G401 (cell line): Measurements from ENCODE around the gene ROPN1L. TPM values are rescaled to one million over a fixed set of nuclear protein-coding genes. Genes with fewer than 3 reads are reported as not detected.
"Not testable (repeated sequence)": the region's sequence is repeated elsewhere in the genome, so short reads cannot be mapped to it uniquely, and the experiment has no call there.

ENCODE experiments used
- DNase-seq: peaks from one replicate; pipeline ENCODE4 v3.0.0-alpha.2; 2015; ENCODE audit warnings: low spot score
- in situ Hi-C: cut with HindIII; loops from 2 replicates; pipeline ENCODE4 v1.10.0; 2016; ENCODE audit warnings: low sequenced_read_pairs, mixed read lengths
- total RNA-seq: library from RNA; depleted of rRNA; stranded (reverse); fragments of >200 nt; shearing (Covaris generic); gene quantifications from 2 replicates; pipeline ENCODE4 v1.2.3, GENCODE V29; 2014

The ROPN1L gene
- total RNA-seq, 1 experiment from 2014 or later = not detected

DNA sequence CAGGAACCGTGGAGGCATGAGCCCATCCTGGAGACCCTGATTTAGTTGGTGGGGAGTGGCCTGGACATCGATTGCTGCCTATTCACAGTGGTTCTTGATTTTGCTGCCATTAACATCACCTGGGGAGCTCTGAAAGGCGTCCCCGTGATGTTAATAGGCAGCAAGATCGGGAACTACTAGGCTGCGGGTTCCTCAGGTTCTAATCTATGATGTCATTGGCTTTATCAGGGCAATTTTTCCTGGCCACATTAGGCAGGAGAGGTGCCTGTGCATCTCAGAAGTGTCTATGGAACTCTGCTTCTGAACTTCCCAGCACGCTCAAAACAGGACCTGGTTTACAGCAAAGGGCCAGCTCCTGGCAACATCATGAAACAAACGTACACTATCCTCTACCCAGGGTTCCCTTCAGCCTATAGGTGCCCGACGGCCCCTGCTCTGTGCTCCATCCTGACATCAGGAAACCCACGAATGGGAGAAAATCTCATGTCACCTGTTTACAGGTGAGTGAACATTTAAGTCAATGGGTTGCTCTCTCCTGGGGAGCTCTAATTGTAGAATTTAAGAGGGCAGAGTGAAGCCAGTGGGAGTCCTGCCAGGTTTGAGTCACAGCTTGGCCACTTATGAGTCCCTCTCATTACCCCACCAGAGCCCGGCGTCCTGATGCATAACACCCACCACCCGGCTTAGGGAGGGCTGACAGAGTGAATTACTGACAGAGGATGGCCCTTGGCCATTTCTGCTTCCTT lies 49.4 kb downstream of the ROPN1L start:
- in situ Hi-C loops = no loop called here
- no peak for DNase-seq

DNA sequence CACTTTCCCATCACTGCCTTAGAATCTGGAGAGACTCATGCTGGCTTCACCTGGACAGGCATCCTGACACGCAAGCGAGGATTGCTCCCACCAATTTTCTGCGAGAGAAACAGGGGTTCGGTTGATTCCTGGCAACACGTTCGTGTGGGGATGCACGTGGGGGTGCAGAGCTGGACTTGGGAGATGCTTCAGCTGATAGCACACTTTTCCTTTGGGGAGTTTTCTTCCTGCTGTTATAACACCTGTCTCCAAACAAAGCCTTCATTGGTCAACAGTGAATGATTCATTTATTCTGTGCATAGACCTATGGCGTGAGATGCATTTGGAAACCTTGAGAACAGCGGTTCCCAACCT lies 50.0 kb downstream of the ROPN1L start:
- in situ Hi-C loops = no loop called here

GRCh38 chr5:10493884-10494283 lies 52.2 kb downstream of the ROPN1L start:
- in situ Hi-C loops = no loop called here
- no peak for DNase-seq

More for the DNA sequence above, 50.0 kb downstream of the ROPN1L start:
- no peak for DNase-seq

GRCh38 chr5:10494497-10494896 lies 52.8 kb downstream of the ROPN1L start:
- in situ Hi-C loops = not testable (repeated sequence)

GRCh38 chr5:10497554-10497953 lies 55.9 kb downstream of the ROPN1L start:
- in situ Hi-C loops = no loop called here

More at GRCh38 chr5:10494497-10494896, 52.8 kb downstream of the ROPN1L start:
- not testable (repeated sequence) for DNase-seq

GRCh38 chr5:10498350-10498749 lies 56.7 kb downstream of the ROPN1L start:
- in situ Hi-C loops = no loop called here
- no peak for DNase-seq

More at GRCh38 chr5:10497554-10497953, 55.9 kb downstream of the ROPN1L start:
- DNase-seq = no peak

DNA sequence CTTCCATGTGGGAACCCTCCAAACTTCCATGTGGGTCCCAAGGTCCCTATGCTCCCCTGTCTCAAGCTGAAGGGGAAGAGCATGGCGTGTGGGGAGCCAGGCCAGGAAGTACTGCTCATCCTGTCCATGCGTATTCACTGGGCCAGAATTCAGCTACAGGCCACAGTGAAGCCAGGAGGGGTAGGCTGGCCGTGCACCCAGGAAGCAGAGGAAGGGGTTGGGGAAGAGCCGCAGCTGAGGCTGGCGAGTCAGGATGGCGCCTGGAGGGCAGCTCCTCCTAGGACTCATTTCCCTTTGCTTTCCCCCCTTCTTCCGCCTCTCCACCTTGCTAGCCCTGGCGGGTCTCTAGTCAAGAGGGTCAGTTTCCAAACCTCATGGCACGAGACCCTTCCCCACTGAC lies 57.4 kb downstream of the ROPN1L start:
- DNase-seq = no peak
- in situ Hi-C loops = no loop called here

- DNase-seq = no peak
- in situ Hi-C loops = no loop called here
Measured at GRCh38 chr5:10499776-10500175, 58.1 kb downstream of the ROPN1L start.

GRCh38 chr5:10500669-10501068 lies 59.0 kb downstream of the ROPN1L start:
- DNase-seq = no peak
- in situ Hi-C loops = no loop called here

DNA sequence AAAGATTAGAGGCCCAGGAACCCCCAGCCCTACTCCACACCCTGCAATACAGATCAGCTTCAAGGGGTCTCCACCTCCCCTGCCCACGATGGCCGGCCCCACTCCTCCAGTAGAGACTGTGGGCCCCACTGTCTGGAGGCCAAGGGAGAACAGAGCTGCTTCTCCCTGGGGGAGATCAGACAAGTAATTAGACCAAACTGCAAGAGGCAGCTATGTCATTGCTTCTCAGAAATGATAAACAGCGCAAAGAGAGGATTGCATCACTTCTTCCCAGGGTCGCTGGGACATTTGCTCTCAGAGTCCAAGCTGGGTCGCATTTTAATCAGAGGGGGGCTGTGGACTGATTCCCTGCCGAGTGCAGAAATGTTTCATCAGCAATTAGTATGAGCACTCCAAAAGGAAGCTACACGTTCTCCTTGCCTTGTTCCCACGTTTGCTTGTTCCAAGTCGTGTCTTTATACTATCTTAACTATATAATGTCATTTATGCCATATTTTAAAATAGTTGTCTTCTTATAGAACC lies 59.9 kb downstream of the ROPN1L start:
- no peak for DNase-seq
- in situ Hi-C loops = no loop called here

DNA sequence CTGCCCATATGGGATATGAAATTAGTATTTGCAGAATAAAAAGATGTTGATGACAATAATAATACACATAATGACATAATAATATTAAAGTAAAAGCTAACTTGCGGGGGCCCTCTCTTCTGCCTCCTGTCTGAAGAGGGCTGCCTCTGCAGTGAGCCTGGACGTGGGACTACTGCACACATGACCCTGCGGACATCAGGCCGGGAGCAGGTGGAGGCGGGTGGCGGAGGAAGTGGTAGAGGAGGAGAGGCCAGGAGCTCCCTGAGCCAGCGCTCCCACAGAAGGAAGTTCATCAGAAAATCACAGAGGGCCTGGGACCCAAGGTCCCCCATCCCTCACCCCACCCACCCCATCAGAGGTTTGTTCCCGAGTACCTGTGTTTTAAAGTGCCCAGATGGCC lies 60.5 kb downstream of the ROPN1L start:
- in situ Hi-C loops = no loop called here
- DNase-seq = no peak

GRCh38 chr5:10502578-10502977 lies 60.9 kb downstream of the ROPN1L start:
- in situ Hi-C loops = no loop called here
- no peak for DNase-seq

DNA sequence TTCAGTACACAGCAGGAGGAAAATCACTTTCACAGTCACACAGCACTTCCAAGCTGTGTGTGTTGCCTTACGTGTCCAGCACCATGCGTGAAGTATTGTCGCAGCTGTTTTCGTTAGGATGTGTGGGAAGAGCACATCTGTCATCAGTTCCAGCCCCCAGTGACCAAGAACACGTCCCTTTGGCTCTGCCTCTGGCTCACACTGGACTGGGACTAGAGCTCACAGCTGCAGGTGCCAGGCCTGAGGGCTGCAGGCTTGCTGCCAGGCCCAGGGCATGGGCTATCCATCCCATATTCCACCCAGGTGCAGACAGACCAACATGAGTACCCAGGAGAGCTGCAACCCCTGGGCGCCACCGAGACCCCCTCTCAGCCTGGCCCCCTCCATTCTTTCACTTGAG lies 61.6 kb downstream of the ROPN1L start:
- in situ Hi-C loops = no loop called here
- DNase-seq = no peak

DNA sequence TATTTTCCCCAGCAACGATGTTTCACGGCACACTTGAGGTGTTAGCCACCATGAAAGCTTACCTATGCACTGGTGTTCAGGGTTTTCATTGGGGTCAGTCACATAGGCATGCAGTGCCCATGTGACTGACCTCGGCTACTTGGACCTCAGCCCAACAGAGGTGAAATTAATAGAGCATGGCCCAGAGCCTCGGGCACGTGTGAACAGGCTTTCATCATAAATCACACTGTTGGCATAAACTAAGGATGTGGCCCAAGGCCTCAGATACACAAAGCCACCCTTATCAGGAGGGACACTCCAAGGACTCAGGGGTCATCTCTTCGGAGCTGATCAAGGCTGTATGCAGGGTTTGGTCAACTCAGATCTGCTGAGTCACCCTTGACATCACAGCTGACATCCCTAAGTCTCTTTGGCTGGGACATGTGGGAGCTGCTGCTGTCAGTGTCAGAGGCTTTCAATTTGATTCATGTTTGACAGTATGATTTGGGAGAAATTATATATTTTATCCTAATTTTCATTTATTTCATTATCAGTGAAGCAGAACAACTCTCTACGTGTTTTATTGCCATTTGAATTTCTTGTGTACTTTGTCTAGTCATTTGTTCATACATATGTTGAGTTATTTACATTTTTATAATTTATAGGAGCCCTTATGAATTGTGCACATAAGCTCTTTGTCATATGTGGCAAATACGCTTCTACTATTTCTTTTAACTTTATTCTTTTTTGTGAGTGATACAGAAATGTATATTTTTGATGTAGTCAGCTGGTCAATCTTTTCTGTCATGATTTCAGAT lies 62.5 kb downstream of the ROPN1L start:
- in situ Hi-C loops = no loop called here
- DNase-seq = no peak

DNA sequence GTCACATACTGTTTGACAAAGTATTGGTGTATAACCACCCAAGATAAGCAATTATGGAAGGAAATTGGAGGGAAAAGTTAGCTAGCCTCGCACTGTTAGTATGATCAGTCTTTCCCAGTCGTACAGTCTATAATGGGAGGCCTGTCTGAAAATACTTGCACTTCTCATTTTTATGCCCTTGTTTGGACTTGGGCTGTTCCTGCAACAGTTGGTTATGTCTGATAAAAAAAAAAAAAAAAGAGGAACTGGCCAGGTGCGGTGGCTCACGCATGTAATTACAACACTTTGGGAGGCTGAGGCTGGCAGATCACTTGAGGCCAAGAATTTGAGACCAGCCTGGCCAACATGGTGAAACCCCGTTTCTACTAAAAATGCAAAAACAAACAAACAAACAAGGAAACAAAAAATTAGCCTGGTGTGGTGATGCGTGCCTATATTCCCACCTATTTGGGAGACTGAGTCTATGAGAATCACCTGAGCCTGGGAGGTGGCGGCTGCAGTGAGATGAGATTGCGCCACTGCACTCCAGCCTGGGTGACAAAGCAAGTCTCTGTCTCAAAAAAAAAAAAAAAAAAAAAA lies 63.9 kb downstream of the ROPN1L start:
- in situ Hi-C loops = no loop called here
- DNase-seq = no peak

DNA sequence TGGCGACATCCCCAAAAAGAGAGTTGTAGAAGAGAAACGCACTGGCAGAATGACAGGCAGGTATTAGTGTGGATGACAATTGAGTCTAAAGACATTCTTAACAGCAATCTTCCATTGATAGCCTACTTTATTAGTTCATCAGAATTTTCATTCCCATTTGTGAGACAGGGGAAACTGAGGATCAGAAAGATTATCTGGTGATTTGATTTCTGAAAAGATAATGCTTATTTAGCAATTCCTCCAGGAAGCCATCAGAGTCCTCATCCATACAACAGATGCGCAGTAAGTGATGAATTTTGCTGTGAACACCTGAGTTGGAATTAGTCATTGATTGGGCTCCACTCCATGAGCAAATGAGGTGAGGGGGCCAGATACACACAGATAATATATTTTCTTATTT lies 64.9 kb downstream of the ROPN1L start:
- in situ Hi-C loops = no loop called here
- no peak for DNase-seq

DNA sequence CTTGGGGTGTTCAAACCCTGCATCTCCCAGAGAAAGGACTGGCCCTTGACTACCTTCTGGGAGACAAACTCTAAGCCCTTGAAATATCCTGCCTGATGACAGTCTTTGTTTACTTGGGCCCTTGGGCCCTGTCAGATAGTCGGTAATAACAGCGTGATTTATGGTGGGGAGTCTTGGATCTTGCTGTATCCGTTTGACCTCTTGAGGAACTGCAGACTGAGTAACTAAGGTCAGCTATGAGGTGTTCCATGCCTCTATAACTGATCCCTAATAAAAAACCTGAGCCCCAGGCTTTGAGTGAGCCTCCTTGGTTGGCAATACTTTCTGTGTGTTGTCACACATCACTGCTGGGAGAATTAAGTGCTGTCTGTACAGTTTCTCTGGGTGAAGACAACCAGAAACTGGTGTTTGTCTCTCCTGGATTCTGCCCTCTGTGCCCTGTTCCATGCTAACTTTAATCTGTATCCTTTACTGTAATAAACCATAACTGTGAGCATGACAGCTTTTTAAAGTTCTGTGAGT lies 66.0 kb downstream of the ROPN1L start:
- in situ Hi-C loops = no loop called here
- no peak for DNase-seq

GRCh38 chr5:10509575-10509974 lies 67.9 kb downstream of the ROPN1L start:
- in situ Hi-C loops = no loop called here
- DNase-seq = no peak

- no peak for DNase-seq
- in situ Hi-C loops = no loop called here
Measured at GRCh38 chr5:10511741-10512640, 70.3 kb downstream of the ROPN1L start.
